Activated naive CD8-positive, alpha-beta T cell treated with anti-CD3 and anti-CD28 coated beads, Interleukin-2, amount 10 ng/mL, durations not matched to agents 7 days and 5 days (primary cell): Measurements from ENCODE around the gene LRRC75B. TPM values are rescaled to one million over a fixed set of nuclear protein-coding genes. Genes with fewer than 3 reads are reported as not detected.

ENCODE experiments used
- ATAC-seq: fragments of 150-1000 bp; cut with Tn5 transposase; one replicate; pipeline ENCODE4 v1.10.0; 2021; ENCODE audit warnings: low read depth, moderate library complexity
- POLR2A ChIA-PET: fragments of 350-600 bp; sonication (Branson Sonifier 250); formaldehyde crosslinking; loops from one replicate; lab custom pipeline; 2021; ENCODE audit warnings: antibody characterized with exemption; lab: Charles Lee
- DNase-seq: peaks from one replicate; pipeline ENCODE4 v3.0.0; 2021
- H3K27ac Mint-ChIP-seq: one replicate; pipeline ENCODE4 v1.8.0; 2022; ENCODE audit warnings: mild to moderate bottlenecking, mixed read lengths
- H3K27me3 Mint-ChIP-seq: one replicate; pipeline ENCODE4 v1.8.0; 2022; ENCODE audit warnings: mild to moderate bottlenecking, moderate library complexity, mixed read lengths
- H3K36me3 Mint-ChIP-seq: one replicate; pipeline ENCODE4 v1.8.0; 2021; ENCODE audit warnings: mild to moderate bottlenecking, mixed read lengths
- H3K4me1 Mint-ChIP-seq: one replicate; pipeline ENCODE4 v1.8.0; 2021; ENCODE audit warnings: mixed read lengths
- H3K4me3 Mint-ChIP-seq: one replicate; pipeline ENCODE4 v1.8.0; 2022; ENCODE audit warnings: mild to moderate bottlenecking, moderate library complexity, mixed read lengths
- H3K9me3 Mint-ChIP-seq: one replicate; pipeline ENCODE4 v1.8.0; 2021; ENCODE audit warnings: mixed read lengths
- total RNA-seq, 2 experiments: library from RNA; stranded (reverse); gene quantifications; one replicate each; pipeline ENCODE4 v1.2.3, GENCODE V29; 2021

LRRC75B gene
- total RNA-seq, 2 experiments from 2014 or later = 2.2 to 3.2 TPM

DNA sequence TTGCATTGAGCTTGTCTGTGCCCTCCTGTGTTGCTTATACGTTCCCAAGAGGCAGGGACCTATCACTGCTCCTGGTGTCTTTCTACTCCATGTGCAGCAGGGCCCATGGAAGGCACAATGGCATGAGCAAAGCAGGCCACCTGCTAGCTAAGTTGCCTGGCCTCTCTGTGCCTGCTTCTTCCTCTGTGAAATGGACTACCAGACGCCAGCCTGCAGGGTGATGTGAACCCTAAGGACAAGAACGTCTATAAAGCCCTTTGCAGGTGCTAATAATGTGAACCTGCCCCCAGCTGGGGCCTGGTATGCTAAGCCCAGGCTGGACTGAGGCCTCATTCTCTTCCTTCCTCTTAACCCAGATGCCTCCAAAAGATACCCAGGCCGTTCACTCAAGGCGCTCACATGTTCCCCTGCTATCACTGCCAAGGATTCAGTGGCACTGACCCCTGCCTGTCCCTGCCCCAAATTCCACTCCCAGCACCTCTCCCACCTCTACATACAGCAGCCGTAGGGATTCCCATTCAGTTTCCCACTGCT lies 41.9 kb downstream of the LRRC75B start:
- Mint-ChIP-seq H3K27me3 (no peaks in the 10 kb centered on the region), H3K4me1 (peaks cover 20% of the 10 kb centered on the region), H3K4me3 (no peak overlapping the region), H3K36me3 (peaks cover 14% of the 10 kb centered on the region), H3K9me3 (no peaks in the 10 kb centered on the region), H3K27ac (peak overlapping the region; percentile 65)
- POLR2A ChIA-PET = interaction anchor here (1.2 kb wide), 1 partner anchor 13 kb away, joined by 3 read pairs; no protein-coding TSS in a partner anchor
- no peak for DNase-seq
- ATAC-seq = no peak

DNA sequence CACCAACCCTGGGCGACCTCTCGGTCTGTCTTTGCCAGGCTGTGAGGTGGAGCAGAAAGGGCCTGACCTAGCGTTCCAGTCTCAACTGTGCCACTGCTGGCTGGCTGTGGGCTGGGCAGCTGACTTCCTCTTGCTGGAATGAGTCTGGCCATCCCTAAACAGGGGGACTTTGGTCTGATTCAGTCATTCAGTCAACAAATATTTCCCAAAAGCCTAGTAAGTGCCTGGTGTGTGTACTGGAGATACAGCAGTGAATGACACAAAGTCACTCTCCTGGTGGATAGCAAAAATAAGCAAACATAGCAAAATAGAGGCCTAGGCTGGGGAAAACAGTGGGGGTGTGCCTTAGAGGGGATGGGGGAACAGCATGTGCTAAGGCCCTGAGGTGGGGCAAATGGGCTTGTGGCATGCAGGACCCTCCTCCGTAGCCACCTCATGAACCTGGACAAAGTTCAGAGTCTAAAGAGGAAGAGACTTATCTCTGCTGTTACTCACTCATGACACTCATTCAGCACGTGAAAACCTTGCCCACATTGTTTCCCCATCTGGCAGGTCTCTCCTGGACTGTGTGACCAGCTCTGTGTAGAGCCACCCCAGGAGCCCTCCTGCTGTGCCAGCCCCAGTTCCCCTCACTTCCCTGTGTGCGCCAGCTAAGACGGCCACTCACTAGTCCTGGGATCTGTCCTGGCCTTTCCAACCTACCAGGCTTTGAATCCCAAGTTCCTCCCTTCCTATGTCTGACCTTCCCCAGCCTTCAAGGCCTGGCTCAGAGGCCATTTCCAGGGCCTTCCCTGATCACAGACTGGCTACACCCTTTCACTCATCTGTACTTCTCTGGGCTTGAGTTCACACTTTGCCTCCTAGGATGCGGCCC lies 42.6 kb downstream of the LRRC75B start:
- Mint-ChIP-seq H3K4me3 (no peak overlapping the region), H3K27me3 (no peaks in the 10 kb centered on the region), H3K9me3 (no peaks in the 10 kb centered on the region), H3K4me1 (peaks cover 20% of the 10 kb centered on the region), H3K27ac (peak overlapping the region; percentile 65), H3K36me3 (peaks cover 12% of the 10 kb centered on the region)
- ATAC-seq (no peak), DNase-seq (no peak)
- POLR2A ChIA-PET = interaction anchor here (0.6 to 1.2 kb wide), 2 partner anchors 9 to 14 kb away, joined by 3 to 4 read pairs; no protein-coding TSS in a partner anchor

DNA sequence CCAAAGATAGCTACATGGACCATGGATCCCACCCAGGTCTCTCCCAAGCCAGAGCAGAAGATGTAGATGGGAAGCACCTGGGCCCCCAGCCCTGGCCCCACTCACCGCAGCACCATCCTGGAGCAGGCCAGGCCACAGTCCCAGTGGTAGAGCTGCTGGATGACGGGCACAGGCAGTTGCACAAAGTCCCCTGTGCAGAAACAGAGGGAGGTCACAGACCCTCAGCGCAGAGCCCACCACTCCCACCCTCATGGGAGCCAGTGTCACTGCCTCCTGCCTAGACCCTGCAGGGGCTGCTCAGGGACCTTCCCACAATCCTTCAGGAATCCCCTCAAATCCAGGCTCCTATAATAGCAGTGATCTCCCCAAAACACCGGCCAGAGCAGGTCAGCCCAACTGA lies 44.1 kb downstream of the LRRC75B start:
- Mint-ChIP-seq H3K36me3 (peaks cover 12% of the 10 kb centered on the region), H3K4me3 (no peak overlapping the region), H3K27me3 (no peaks in the 10 kb centered on the region), H3K27ac (peak overlapping the region; percentile 46), H3K4me1 (peaks cover 17% of the 10 kb centered on the region), H3K9me3 (no peaks in the 10 kb centered on the region)
- ATAC-seq (no peak), DNase-seq (no peak)
- POLR2A ChIA-PET = interaction anchor here (0.6 kb wide), 1 partner anchor 12 kb away, joined by 5 read pairs; no protein-coding TSS in a partner anchor

DNA sequence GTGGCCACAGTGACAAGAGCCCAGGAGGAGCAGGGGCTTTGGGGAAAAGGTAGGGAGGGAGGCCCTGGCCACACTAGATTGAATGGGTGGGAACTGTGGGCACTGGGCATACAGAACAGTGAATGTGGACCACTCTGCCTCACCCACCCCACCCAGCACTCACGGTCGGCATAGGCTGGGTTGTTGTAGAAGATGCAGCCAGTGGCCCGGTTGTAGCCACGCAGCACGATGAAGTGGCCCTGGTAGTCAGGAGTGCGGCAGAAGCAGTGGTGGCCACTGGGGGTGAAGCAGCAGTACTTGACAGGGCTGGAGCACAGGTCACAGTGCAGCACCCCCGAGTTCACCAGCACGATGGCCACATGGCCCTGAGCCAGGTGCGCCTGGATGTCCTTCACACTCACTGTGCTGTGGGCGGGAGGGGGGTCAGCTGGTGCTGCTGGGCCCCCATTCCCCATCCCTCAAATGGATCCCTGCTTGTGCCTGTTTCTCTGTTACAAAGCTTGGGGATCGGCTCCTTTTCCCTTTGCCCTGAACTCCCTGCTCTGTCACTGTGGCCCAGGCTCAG lies 49.1 kb downstream of the LRRC75B start:
- Mint-ChIP-seq H3K27me3 (no peaks in the 10 kb centered on the region), H3K4me1 (no peaks in the 10 kb centered on the region), H3K27ac (no peak overlapping the region), H3K4me3 (no peak overlapping the region), H3K36me3 (peaks cover 19% of the 10 kb centered on the region), H3K9me3 (no peaks in the 10 kb centered on the region)
- ATAC-seq (no peak), DNase-seq (no peak)
- POLR2A ChIA-PET = no interaction called here

GRCh38 chr22:24543185-24543601 lies 49.7 kb downstream of the LRRC75B start:
- Mint-ChIP-seq H3K9me3 (no peaks in the 10 kb centered on the region), H3K27ac (no peak overlapping the region), H3K27me3 (no peaks in the 10 kb centered on the region), H3K36me3 (peaks cover 19% of the 10 kb centered on the region), H3K4me3 (no peak overlapping the region), H3K4me1 (no peaks in the 10 kb centered on the region)
- DNase-seq (no peak), ATAC-seq (no peak)
- POLR2A ChIA-PET = no interaction called here

GRCh38 chr22:24542641-24543040 lies 50.2 kb downstream of the LRRC75B start:
- no peaks in the 10 kb centered on the region for H3K4me1 Mint-ChIP-seq
- no peak overlapping the region for H3K27ac Mint-ChIP-seq
- DNase-seq (no peak), ATAC-seq (no peak)
- no peaks in the 10 kb centered on the region for H3K27me3 Mint-ChIP-seq
- POLR2A ChIA-PET = no interaction called here
- peaks cover 19% of the 10 kb centered on the region for H3K36me3 Mint-ChIP-seq
- no peak overlapping the region for H3K4me3 Mint-ChIP-seq
- H3K9me3 Mint-ChIP-seq = no peaks in the 10 kb centered on the region

DNA sequence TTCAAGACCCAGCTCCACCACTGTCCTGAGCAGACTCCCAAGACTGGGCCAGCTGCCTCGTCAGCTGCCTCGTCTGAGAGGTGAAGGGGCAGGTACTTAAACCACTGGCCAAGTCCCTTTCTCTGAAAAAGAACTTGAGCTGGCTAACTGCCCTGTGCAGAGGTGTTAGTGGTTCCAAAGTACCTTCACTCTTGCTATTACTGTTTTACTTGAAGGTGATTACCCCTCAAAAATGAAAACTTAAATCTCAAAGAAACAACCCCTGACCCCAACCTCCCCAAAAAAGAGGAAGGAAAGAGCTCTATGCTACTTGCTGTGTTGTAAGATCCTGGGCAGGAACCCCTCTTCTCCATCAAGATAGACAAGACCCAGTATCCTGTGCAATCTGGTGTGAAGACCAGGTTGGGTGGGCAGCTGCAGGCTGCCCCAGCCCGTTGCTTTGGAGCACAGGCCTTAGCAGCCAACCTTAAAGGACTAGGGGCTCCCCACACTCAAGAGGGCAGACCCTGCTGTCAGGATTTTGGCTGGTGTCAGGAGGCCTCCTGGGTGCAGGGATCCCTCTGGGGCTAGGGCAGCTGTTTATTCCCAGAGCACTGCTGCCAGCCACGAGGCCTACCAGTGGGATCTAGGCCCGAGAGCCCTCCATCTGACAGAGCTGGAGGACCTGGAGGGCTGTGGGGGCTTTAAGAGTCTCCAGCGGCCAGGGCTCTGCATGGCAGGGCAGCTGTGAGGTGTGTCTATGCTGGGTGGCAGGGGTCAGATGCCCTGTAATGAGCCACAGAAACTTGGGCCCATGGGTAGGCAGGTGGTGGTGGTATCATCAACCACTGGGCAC lies 51.0 kb downstream of the LRRC75B start:
- POLR2A ChIA-PET = interaction anchor here (0.7 to 1.3 kb wide), 2 partner anchors 8 to 13 kb away, joined by 3 to 4 read pairs; partner anchors contain the start of gene GUCD1
- no peak for DNase-seq
- Mint-ChIP-seq H3K4me1 (no peaks in the 10 kb centered on the region), H3K4me3 (no peak overlapping the region), H3K36me3 (peaks cover 16% of the 10 kb centered on the region), H3K9me3 (no peaks in the 10 kb centered on the region), H3K27ac (no peak overlapping the region), H3K27me3 (no peaks in the 10 kb centered on the region)
- ATAC-seq = no peak

- no peak for DNase-seq
- Mint-ChIP-seq H3K27me3 (no peaks in the 10 kb centered on the region), H3K4me1 (no peaks in the 10 kb centered on the region), H3K4me3 (no peak overlapping the region), H3K36me3 (peaks cover 11% of the 10 kb centered on the region), H3K27ac (no peak overlapping the region), H3K9me3 (no peaks in the 10 kb centered on the region)
- POLR2A ChIA-PET = interaction anchor here (0.8 kb wide), 1 partner anchor 13 kb away, joined by 3 read pairs; no protein-coding TSS in a partner anchor
- no peak for ATAC-seq
Observed at GRCh38 chr22:24540470-24540869, 52.4 kb downstream of the LRRC75B start.

DNA sequence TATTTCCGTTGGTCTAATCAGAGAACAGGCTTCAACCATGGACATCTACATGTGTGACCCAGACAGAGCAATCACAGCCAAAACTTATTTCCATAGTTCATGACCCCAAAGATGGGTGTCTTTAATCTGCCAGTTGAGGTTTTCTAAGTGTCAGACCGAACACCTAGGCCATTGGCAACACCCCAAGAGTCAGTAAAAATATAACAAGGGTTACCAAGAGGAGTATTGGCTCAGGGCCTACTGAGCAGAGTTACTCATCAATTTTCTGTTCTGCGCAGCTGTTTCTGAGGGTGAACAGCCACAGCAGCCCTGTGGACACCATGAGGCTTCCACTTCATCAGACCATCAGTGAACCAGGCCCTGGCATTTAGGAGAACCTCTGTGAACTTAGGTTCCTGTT lies 56.8 kb downstream of the LRRC75B start:
- no peak for DNase-seq
- H3K9me3 Mint-ChIP-seq = no peaks in the 10 kb centered on the region
- POLR2A ChIA-PET = no interaction called here
- H3K4me1 Mint-ChIP-seq = no peaks in the 10 kb centered on the region
- ATAC-seq = no peak
- H3K27me3 Mint-ChIP-seq = peaks cover 6% of the 10 kb centered on the region
- no peak overlapping the region for H3K4me3 Mint-ChIP-seq
- H3K27ac Mint-ChIP-seq = no peak overlapping the region
- peaks cover 8% of the 10 kb centered on the region for H3K36me3 Mint-ChIP-seq

Other genes starting within 250 kb of the LRRC75B start
- 10 to 100 TPM; 29.1 to 30.3 TPM for gene ADORA2A, start 165.5 kb downstream of the LRRC75B start, total RNA-seq
- gene UPB1, start 97.7 kb downstream of the LRRC75B start, total RNA-seq = under 1 TPM; 0.30 to 0.34 TPM
- 100 to 1,000 TPM; 103 to 104 TPM for gene GUCD1, start 37.9 kb downstream of the LRRC75B start, total RNA-seq
- 100 to 1,000 TPM; 108 to 110 TPM for gene SNRPD3, start 37.1 kb downstream of the LRRC75B start, total RNA-seq
- 10 to 100 TPM; 25.4 to 25.7 TPM for gene GGT1, start 10.1 kb upstream of the LRRC75B start, total RNA-seq
- not detected for gene PIWIL3, start 181.6 kb upstream of the LRRC75B start, total RNA-seq
- gene SGSM1, start 213.1 kb upstream of the LRRC75B start, total RNA-seq = 1 to 10 TPM in 1 of 2 experiments, under 1 TPM in 1; 0.34 to 1.1 TPM